K562 (cell line): ENCODE data around the gene RAB4B. TPM values are rescaled to one million over a fixed set of nuclear protein-coding genes. Genes with fewer than 3 reads are reported as not detected.

Experiments used
- HNRNPLL ChIP-seq: fragments of 200-400 bp; formaldehyde crosslinking; IDR thresholded peaks from 2 replicates; pipeline ENCODE4 v1.6.1; 2017; ENCODE audit warnings: low read length, low read depth, mild to moderate bottlenecking; ENCODE audit not compliant: poor library complexity, severe bottlenecking
- MAFK ChIP-seq: IDR thresholded peaks from 2 replicates; pipeline ENCODE4 v1.6.1; 2011; ENCODE audit warnings: low read length, improper control_type of control experiment
- NEUROD1 ChIP-seq: fragments of 150-350 bp; IDR thresholded peaks from 2 replicates; pipeline ENCODE4 v1.6.1; 2014; ENCODE audit warnings: borderline replicate concordance, low read length, low read depth; ENCODE audit not compliant: partially characterized antibody
- PCBP1 ChIP-seq: fragments of 200-400 bp; formaldehyde crosslinking; IDR thresholded peaks from 2 replicates; pipeline ENCODE4 v1.6.1; 2018; ENCODE audit warnings: mild to moderate bottlenecking, low read depth, low read length; ENCODE audit not compliant: poor library complexity, severe bottlenecking
- POLR3G ChIP-seq: IDR thresholded peaks from 2 replicates; pipeline ENCODE4 v1.6.1; 2011; ENCODE audit not compliant: insufficient read length, insufficient replicate concordance; ENCODE audit errors: extremely low read depth
- XRCC3 ChIP-seq: fragments of 450-650 bp; IDR thresholded peaks from 2 replicates; pipeline ENCODE4 v1.6.1; 2017; ENCODE audit warnings: mild to moderate bottlenecking, moderate library complexity
- ZBTB17 ChIP-seq: fragments of 450-650 bp; formaldehyde crosslinking; IDR thresholded peaks from 2 replicates; pipeline ENCODE4 v1.4.0; 2020; ENCODE audit warnings: mild to moderate bottlenecking
- ZC3H4 ChIP-seq: sonication (generic); formaldehyde crosslinking; IDR thresholded peaks from 2 replicates; pipeline ENCODE4 v1.9.0; 2021; ENCODE audit warnings: missing genetic modification reagents, borderline replicate concordance
- ZNF24 ChIP-seq: fragments of 450-650 bp; IDR thresholded peaks from 2 replicates; pipeline ENCODE4 v1.6.1; 2016
- ZNF347 ChIP-seq: fragments of 450-650 bp; formaldehyde crosslinking; IDR thresholded peaks from 2 replicates; pipeline ENCODE4 v1.4.0; 2020; ENCODE audit warnings: low read depth, mild to moderate bottlenecking, moderate library complexity
- polyA plus RNA-seq, 8 experiments: library from polyadenylated mRNA; depleted of rRNA in 4 of 8; stranded (reverse) in 5 of 8; unstranded in 3 of 8; fragments of >200 nt; fragmentation: Nextera tagmentation in 2 of 8; fragmentation: Illumina TruSeq in 1 of 8; extraction: Ambion mirVana in 2 of 8; extraction: Trizol in 1 of 8; gene quantifications; 2 replicates each; pipeline versions ENCODE4 v1.2.1 to v1.2.3, GENCODE V29; 2011 to 2014; ENCODE audit warnings: inconsistent platforms in 1 of 8, missing spikeins in 1 of 8
- total RNA-seq, 7 experiments: library from RNA; depleted of rRNA in 6 of 7; stranded (reverse); fragments of >200 nt in 6 of 7; fragmentation: Illumina TruSeq in 2 of 7; extraction: Trizol in 2 of 7; gene quantifications; 2 replicates each; pipeline versions ENCODE4 v1.2.1 to v1.2.3, GENCODE V29; 2011 to 2021; ENCODE audit warnings: low replicate concordance in 1 of 7
- TF ChIP-seq, protein P1 (sequence below): sonication (generic); formaldehyde crosslinking; IDR thresholded peaks from 2 replicates; pipeline ENCODE4 v1.8.0; 2023; ENCODE audit warnings: missing genetic modification reagents, mild to moderate bottlenecking, borderline replicate concordance
- TF ChIP-seq, protein P2 (sequence below): fragments of 250-450 bp; sonication (Bioruptor Pico); IDR thresholded peaks from 2 replicates; pipeline ENCODE4 v1.4.0; 2020; ENCODE audit warnings: mild to moderate bottlenecking, moderate library complexity
- TF ChIP-seq, protein P3 (sequence below): fragments of 450-650 bp; formaldehyde crosslinking; IDR thresholded peaks from 2 replicates; pipeline ENCODE4 v1.4.0; 2022; ENCODE audit warnings: missing genetic modification characterization
- TF ChIP-seq, protein P4 (sequence below): fragments of 450-650 bp; IDR thresholded peaks from 2 replicates; pipeline ENCODE4 v1.7.1; 2018; ENCODE audit warnings: mild to moderate bottlenecking, low read depth; ENCODE audit not compliant: partially characterized antibody

Gene RAB4B
- total and polyA plus RNA-seq, 9 of the 15 experiments (the other 6 are each of a cell fraction or from before 2014, with no cell fraction given): 0.28 to 20.4 (median 9.0) TPM

DNA sequence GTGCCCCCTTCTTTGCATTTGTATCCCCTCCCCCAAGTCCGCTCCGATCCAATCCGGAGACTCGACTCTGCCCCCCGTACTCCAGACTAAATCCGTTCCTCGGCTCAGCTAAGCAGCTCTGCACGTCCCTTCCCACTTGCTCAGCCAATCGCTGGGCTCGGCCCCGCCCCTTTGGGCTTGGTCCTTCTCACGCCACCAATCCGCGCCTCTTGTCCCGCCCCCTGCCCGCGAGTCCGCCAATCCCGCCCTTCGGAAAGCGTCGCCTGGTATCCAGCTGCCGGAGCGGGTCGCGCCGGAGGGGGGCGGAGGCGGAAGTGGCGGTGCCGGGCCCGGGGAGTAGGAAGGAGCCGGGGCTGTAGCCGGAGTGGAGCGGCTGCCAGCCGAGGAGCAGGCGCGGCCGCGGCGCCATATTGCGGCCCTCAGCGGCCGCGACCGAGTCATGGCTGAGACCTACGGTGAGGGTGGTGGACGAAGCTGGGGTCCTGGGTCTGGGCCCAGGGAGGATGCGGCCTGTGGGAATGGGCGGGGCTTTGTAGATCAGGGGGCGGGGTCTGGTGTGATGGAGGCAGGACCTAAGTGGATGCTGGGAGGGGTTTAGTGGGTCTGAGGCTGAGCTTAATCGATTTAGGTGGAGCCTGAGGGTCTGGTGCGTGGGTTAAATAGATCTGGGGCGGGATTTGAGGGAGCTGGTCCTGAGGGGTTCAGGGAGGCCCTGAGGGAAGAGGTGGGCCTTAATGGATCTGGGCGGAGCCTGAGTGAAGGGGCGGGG is at the start of gene RAB4B (continued):
- TF ChIP-seq, protein P1, sequence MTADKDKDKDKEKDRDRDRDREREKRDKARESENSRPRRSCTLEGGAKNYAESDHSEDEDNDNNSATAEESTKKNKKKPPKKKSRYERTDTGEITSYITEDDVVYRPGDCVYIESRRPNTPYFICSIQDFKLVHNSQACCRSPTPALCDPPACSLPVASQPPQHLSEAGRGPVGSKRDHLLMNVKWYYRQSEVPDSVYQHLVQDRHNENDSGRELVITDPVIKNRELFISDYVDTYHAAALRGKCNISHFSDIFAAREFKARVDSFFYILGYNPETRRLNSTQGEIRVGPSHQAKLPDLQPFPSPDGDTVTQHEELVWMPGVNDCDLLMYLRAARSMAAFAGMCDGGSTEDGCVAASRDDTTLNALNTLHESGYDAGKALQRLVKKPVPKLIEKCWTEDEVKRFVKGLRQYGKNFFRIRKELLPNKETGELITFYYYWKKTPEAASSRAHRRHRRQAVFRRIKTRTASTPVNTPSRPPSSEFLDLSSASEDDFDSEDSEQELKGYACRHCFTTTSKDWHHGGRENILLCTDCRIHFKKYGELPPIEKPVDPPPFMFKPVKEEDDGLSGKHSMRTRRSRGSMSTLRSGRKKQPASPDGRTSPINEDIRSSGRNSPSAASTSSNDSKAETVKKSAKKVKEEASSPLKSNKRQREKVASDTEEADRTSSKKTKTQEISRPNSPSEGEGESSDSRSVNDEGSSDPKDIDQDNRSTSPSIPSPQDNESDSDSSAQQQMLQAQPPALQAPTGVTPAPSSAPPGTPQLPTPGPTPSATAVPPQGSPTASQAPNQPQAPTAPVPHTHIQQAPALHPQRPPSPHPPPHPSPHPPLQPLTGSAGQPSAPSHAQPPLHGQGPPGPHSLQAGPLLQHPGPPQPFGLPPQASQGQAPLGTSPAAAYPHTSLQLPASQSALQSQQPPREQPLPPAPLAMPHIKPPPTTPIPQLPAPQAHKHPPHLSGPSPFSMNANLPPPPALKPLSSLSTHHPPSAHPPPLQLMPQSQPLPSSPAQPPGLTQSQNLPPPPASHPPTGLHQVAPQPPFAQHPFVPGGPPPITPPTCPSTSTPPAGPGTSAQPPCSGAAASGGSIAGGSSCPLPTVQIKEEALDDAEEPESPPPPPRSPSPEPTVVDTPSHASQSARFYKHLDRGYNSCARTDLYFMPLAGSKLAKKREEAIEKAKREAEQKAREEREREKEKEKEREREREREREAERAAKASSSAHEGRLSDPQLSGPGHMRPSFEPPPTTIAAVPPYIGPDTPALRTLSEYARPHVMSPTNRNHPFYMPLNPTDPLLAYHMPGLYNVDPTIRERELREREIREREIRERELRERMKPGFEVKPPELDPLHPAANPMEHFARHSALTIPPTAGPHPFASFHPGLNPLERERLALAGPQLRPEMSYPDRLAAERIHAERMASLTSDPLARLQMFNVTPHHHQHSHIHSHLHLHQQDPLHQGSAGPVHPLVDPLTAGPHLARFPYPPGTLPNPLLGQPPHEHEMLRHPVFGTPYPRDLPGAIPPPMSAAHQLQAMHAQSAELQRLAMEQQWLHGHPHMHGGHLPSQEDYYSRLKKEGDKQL (CRISPR knock-in tag): no peak
- no peak for TF ChIP-seq ZNF347 (CRISPR knock-in tag)
- TF ChIP-seq, protein P2, sequence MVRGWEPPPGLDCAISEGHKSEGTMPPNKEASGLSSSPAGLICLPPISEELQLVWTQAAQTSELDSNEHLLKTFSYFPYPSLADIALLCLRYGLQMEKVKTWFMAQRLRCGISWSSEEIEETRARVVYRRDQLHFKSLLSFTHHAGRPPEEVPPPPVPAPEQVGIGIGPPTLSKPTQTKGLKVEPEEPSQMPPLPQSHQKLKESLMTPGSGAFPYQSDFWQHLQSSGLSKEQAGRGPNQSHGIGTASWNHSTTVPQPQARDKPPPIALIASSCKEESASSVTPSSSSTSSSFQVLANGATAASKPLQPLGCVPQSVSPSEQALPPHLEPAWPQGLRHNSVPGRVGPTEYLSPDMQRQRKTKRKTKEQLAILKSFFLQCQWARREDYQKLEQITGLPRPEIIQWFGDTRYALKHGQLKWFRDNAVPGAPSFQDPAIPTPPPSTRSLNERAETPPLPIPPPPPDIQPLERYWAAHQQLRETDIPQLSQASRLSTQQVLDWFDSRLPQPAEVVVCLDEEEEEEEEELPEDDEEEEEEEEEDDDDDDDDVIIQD (CRISPR knock-in tag): no peak
- TF ChIP-seq ZC3H4 (CRISPR knock-in tag): no peak
- TF ChIP-seq, protein P3, sequence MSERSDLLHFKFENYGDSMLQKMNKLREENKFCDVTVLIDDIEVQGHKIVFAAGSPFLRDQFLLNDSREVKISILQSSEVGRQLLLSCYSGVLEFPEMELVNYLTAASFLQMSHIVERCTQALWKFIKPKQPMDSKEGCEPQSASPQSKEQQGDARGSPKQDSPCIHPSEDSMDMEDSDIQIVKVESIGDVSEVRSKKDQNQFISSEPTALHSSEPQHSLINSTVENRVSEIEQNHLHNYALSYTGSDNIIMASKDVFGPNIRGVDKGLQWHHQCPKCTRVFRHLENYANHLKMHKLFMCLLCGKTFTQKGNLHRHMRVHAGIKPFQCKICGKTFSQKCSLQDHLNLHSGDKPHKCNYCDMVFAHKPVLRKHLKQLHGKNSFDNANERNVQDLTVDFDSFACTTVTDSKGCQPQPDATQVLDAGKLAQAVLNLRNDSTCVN (CRISPR knock-in tag): 0 out of 2 replicates have a peak, but pooled peaks have one; percentile 29
- TF ChIP-seq PCBP1: peak; percentile 73
- peak; percentile 58 for TF ChIP-seq ZBTB17 (CRISPR knock-in tag)
- no peak for TF ChIP-seq ZNF24
- TF ChIP-seq POLR3G: no peak
- peak; percentile 64 for TF ChIP-seq HNRNPLL
- TF ChIP-seq, protein P4, sequence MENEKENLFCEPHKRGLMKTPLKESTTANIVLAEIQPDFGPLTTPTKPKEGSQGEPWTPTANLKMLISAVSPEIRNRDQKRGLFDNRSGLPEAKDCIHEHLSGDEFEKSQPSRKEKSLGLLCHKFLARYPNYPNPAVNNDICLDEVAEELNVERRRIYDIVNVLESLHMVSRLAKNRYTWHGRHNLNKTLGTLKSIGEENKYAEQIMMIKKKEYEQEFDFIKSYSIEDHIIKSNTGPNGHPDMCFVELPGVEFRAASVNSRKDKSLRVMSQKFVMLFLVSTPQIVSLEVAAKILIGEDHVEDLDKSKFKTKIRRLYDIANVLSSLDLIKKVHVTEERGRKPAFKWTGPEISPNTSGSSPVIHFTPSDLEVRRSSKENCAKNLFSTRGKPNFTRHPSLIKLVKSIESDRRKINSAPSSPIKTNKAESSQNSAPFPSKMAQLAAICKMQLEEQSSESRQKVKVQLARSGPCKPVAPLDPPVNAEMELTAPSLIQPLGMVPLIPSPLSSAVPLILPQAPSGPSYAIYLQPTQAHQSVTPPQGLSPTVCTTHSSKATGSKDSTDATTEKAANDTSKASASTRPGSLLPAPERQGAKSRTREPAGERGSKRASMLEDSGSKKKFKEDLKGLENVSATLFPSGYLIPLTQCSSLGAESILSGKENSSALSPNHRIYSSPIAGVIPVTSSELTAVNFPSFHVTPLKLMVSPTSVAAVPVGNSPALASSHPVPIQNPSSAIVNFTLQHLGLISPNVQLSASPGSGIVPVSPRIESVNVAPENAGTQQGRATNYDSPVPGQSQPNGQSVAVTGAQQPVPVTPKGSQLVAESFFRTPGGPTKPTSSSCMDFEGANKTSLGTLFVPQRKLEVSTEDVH: peak; percentile 85
- TF ChIP-seq MAFK: no peak
- no peak for TF ChIP-seq XRCC3
- peak; percentile 97 for TF ChIP-seq NEUROD1
